GM12801 (cell line): ENCODE data around the gene MTO1.

Experiments
- TF ChIP-seq, protein P1 (sequence below): IDR thresholded peaks from one replicate; pipeline ENCODE4 v1.5.1; 2011; ENCODE audit warnings: control low read depth; ENCODE audit not compliant: insufficient read length; ENCODE audit errors: extremely low read depth

Gene MTO1

DNA sequence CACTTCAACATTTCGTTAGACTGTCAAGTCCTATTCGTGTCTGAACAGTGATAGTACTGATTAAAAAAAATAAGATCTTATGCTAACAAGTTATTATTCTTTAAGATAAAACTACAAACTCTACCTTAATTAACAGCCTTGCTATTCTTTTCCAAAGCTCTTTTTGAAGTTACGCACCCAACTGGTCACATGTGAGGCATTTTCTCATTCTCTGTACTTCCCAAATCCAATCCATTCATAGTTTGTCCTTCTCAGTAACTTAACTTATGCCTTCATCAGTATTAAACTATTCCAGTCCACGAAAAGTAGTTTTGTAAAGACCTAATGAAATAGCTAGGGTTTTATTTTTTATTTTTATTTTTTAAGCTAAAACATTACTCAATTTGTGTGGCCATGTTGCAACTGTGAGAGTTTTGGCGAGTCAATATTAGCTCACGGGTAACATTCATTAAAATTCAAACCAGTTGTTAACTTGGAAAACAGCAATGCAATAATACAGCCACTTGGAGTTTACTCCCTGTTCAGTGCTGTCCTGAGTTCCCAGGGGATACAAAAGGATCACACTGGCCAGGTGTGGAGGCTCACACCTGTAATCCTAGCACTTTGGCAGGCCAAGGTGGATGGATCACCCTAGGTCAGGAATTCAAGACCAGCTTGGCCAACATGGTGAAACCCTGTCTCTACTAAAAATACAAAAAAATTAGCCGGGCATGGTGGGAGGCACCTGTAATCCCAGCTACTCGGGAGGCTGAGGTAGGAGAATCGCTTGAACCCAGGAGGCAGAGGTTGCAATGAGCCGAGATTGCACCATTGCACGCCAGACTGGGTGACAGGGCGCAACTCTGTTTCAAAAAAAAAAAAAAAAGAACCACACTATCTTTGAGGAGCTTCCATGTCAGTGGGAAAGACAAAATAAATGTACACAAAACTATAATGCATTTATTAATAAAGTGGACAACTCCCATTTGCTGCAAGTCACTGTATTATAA, 87.2 kb downstream of the MTO1 start:
- TF ChIP-seq, protein P1, sequence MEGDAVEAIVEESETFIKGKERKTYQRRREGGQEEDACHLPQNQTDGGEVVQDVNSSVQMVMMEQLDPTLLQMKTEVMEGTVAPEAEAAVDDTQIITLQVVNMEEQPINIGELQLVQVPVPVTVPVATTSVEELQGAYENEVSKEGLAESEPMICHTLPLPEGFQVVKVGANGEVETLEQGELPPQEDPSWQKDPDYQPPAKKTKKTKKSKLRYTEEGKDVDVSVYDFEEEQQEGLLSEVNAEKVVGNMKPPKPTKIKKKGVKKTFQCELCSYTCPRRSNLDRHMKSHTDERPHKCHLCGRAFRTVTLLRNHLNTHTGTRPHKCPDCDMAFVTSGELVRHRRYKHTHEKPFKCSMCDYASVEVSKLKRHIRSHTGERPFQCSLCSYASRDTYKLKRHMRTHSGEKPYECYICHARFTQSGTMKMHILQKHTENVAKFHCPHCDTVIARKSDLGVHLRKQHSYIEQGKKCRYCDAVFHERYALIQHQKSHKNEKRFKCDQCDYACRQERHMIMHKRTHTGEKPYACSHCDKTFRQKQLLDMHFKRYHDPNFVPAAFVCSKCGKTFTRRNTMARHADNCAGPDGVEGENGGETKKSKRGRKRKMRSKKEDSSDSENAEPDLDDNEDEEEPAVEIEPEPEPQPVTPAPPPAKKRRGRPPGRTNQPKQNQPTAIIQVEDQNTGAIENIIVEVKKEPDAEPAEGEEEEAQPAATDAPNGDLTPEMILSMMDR = no peak

DNA sequence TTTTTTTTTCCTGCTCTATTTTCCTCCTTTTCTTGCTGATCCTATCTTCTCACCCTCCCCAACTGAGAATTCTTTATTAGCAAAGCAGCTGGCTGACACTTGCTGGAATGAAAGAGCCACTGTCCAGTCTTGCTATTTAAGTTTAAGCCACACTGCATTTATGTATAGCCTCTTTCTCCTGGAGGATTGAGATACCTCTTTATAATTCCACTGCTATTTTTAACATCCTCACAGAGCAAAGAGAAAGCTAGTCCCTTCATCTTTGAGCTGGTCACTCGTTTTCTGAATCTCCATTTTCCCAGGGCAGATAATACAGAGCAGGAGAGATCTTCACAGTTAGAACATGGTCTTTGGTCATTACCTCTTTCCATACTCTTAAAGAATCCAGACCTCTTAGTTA, 95.3 kb downstream of the MTO1 start:
- TF ChIP-seq, protein P1 = no peak
